Testis (tissue), 2 donors: Measurements from ENCODE around the gene ZBTB43.

Experiments used
- CTCF ChIP-seq, 3 experiments: fragments of 450-650 bp in 2 of 3; fragments of 200-600 bp in 1 of 3; sonication (generic) in 1 of 3; IDR thresholded peaks; one replicate each; pipeline ENCODE4 v1.5.1; 2016 to 2019; ENCODE audit warnings: antibody characterized with exemption in 3 of 3, mild to moderate bottlenecking in 2 of 3, moderate library complexity in 1 of 3
- POLR2A ChIP-seq: fragments of 450-650 bp; IDR thresholded peaks from one replicate; pipeline ENCODE4 v1.6.1; 2017; ENCODE audit warnings: antibody characterized with exemption, mild to moderate bottlenecking, moderate library complexity

- TF ChIP-seq POLR2A (no peak), CTCF (IDR thresholded peaks at IDR 0.05) (no peak)
Observed at GRCh38 chr9:126860757-126861466, 56.1 kb downstream of the ZBTB43 start.
